GM18907 (cell line): ENCODE data around the gene MAPK8.
A peak's percentile ranks its signal among the peaks of the same experiment; 100 is the strongest.

Source experiments
- ATAC-seq: cut with Tn5 transposase; IDR thresholded peaks from one replicate; pipeline ENCODE4 v1.9.1; 2021; ENCODE audit warnings: mild to moderate bottlenecking, moderate library complexity; ENCODE audit not compliant: unreplicated experiment

Gene MAPK8

DNA sequence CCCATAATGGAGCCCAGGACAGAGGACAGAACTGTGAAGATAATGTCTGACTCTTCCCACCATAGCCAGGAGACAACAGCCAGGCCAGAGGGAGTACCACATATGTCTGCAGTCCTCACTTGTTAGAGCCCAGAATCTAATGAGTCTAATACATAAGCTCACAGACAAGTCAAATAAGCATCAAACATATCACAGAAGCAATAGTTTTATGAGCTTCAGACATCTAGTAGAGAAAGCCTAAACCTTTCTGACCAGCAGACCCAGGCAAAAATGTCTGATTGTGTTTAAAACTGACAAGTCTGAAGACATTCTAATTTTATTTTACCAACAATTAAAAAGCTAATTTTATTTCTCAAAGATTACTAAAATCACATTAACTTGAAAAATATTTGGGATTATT, 75.5 kb downstream of the MAPK8 start:
- no peak for ATAC-seq

DNA sequence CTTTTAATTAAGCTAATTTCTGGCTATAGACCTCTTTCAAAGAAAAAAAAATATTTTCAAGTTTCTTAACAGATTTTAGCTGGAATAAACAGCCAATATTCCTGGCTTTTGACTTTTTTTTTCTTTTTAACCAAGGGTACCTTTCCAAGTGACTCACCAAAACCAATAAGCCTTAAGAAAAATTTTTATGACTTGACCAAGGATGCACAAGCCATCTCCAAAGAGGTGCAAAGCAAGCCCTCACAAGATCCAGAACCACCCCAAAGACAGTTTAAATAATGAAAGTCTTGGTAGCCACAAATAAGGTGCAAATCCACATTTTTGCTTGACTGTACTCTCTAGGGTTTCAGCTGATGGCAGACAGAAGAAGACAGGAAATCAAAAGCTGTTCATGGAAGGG, 76.5 kb downstream of the MAPK8 start:
- ATAC-seq, result no peak

DNA sequence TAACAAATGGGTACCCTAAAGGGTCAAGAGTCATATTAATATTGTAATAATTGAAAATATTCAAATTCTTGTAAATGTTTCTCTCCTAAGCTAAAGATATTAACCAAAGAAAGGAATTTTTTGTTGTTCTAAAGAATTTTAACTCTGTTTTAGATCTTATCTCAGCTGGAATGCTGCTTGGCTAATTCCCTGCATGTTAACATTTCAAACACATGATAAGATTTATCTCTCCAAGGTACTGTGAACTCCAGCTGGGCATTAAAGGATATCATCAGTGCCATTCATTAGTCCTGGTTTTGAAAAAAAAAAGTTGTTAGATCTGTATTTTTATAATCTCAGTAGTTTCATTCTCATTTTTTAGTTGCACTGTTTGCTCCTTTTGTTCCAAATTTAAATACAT, 76.9 kb downstream of the MAPK8 start:
- no peak for ATAC-seq

DNA sequence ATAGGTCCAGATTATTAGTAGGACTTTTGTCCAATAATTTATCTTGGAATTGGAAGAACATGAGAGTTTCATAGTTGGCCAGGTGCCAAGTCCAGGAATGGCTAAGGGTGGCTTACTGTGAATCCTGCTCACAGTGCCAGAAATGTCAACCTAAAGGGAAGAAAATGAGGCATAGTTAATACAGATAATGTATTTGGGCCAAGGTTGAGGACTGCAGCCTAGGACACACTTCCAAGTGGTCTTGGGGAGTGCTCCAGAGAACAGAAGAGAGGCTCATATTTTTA, 78.2 kb downstream of the MAPK8 start:
- no peak for ATAC-seq

DNA sequence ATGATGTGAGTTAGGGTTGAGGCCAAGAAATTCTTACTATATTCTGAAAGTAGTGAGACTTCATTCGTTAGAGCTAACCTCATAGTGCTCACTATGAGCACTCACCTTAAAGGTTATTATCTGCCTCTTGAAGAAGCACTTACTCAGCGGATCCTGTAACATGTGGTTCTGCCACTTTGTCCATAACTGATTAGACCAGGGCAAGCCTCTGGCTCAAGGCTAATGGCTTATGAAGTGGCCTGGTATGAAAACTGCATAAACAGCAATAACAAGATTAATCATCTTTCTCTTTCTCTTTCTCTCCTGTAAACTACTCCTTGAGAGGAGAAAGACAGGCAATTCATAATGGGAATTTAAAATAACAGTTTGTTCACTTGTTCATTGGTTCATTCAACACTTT, 82.8 kb downstream of the MAPK8 start:
- ATAC-seq, result no peak

DNA sequence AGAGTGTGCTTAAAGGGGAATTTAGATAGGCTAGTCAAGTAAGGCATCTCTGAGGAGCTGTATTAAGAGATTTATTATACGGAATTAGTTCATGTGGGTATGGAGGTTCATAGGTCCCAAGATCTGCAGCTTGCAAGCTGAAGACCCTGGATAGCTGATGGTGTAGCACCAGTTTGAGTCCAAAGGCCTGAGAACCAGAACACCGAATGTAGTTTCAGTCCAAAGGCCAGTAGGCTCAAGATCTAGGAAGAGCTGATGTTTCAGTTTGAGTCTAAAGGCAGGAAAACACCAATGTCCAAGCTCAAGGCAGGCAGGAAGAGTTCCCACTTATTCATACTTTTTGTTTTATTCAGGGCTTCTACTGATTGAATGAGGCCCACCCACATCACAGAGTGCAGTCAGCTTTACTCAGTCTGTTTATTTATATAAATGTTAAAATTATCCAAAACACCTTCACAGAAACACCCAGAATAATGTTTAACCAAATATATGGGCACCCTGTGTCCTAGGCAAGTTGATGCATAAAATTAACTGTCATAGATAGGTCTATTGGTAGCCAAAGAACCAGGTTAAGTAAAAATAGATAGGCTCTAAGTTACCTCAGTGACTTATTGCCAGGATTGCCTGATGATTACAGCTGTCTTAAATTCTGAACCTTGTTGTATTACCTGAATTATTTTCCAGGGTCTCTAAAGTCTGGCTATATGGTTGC, 83.5 kb downstream of the MAPK8 start:
- ATAC-seq, result no peak

DNA sequence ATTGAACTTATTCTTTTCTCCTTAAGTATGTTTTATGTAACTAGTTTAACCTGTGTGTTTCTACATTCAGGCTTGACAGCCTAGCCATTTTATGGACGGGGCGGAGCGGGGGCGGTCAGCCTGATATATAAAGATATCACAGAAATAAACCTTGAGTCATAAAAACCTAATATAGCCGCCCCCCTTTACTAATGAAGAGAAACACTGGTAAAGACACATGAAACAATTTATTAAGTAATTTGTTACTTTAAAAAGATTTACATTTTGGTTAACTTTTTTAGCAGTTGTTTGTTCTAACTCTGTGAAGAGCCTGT, 84.0 kb downstream of the MAPK8 start:
- ATAC-seq, result no peak

DNA sequence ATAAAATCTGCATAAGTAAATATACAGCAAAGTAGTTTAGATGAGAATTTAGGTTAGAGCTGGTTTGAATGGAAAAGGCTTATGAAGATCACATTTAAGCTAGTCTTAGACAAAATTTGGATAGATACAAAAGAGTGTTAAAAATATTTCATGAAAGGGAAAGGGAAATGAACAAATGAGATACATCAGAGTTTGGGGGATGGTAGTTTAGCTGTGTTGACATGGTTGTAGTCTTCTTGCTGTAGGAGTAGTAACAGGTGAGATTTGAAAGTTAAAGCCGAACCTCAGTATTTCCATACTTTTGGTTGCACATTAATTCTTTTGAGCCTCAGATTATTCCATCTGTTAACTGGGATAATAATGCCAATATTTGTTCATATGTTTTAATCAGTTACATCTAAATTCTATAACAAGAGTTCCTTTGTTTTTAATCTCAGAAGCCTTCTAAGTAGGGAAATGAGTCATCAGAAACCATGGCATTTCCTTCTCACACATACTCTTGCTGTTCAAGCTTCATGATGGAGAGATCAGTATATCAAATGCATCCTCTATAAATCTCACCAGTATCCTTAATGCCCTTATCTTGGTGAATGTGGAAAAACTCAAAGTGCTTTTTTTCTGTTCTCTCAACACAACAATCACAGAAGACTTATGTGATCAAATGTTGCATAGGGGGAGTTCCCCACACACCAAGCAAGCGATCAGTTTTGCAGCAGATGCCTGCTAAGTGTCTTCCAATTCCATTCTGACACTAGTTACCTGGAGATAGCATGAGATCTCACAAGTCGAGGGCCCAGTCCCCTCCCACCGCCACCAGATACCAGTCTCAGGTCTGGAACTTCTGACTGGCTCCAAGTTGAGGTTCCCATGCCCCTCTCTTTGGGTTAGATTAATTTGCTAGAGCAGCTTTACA, 84.7 kb downstream of the MAPK8 start:
- peak; percentile 73 for ATAC-seq

DNA sequence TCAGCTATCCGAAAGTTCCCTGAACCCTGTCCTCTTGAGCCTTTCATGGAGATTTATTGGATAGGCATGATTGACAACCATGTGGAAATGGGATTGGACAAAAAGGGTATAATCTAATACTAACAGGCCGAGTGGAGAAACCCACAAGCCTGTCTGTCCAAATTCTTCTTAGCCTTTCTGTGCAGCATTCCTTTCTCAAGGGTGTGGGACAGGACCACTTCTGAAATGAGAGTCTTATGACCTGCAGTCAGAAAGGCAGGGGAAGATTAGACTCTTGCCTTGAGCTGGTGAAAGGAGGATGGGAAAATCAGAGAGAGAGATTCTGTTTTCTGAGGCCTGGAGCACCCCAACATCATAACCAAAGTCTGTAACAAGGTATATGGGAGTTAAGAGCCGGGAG, 85.5 kb downstream of the MAPK8 start:
- no peak for ATAC-seq

DNA sequence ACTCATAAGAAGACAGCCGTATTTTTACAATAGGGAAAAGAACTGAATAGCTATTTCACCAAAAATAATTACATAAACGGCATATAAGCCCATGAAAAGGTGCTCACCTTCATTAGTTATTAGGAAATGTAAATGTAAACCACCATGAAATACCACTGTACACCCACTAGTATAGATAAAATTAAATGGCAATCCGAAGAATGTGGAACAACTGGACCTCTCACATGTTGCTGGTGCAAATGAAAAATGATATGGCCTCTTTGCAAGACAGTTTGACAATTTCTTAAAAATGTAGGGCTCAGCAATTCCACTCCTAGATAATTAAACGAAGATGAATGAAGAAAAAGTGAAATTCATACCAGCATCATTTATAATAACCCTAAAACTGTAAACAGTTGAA, 91.8 kb downstream of the MAPK8 start:
- ATAC-seq, result no peak

DNA sequence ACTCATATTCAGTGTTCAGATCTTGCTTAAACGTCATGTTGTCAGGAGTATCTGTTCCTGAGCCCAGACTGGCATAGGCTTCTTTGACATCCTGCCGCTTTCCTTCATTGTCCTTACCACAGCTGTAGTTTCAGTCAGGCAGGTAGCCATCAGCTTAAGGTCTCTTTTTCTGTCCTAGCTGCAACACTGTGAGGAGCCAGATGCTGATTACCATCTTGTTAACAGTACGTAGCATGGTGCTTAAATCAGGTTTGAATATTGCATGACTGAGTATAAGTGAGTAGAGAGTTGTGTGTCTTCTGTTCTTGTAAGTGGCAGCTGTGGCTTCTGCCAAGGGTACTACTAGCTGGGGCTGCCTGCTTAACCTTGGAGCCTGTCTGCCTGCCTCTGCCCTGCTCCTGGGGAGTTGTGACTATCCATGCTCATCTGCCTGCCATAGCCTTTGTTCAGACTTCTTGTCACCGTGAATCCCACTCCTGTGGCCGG, 92.6 kb downstream of the MAPK8 start:
- ATAC-seq, result no peak

DNA sequence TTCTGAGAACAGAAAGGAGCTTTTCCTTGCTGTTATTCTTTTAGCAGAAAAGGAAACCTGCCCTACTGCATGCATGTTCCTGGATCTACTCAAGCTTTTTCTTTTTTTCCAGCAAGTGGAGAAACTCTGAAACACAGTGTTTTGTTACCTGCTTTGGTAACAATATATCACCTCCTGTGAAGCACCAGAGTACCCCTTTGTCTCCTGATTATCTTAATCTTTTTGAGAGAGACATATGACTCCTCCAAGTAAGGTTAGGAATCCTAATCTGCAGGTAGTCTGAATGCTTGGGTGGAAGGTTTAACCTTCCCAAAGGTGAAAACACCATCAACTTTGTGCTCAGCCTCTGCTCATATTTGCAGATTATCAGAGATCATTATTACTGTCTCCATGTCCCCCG, 93.1 kb downstream of the MAPK8 start:
- ATAC-seq, result no peak

DNA sequence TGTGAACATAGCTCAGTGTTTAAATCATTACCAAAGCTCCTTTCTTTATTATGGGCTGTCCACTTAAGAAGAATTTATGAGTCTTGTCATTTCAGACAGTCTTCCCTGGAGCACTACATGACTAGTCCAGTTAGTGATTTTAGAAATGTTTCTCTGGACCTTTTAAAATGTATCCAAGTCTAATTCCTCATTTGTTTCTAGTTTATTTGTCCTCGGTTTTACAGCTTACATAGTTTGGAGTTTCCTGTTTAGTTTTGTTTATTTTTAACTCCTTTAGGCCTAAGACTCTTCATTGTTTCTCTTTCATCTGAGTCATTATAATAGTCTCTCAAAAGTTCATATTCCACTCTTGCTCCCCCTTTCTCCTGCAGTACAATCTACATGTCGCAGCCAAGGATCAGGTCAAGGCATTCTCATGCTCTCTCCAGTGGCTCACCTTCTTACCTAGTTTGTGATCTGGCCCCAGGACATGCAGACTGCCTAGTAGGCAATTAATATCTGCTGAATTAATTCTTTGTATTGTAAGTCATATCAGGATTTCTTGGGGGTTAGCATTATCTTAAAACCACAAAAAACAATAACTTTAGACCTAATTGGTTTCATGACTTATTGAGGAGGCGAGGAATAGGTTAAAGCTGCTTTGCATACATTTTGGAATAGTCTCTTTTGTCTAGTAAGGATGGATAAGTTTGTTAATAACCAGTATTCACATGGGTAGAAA, 93.8 kb downstream of the MAPK8 start:
- ATAC-seq, result no peak

DNA sequence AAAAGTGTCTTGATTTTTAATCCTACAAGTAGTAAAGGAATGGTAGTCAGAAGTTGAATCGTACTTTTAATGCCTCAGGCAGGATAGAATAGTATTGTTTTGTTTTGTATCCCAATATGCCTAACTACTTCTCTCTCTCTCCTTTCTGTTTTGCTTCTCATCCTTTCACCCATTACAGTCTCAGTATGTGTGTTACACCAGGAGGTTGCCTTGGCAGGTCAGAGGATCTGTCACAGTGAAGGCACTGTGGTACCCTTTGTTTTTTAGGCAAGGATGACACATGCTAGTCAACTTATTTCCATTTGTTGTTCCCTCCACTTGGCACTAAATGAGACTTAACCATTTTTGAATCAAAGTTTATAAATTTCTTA, 94.4 kb downstream of the MAPK8 start:
- ATAC-seq, result no peak

DNA sequence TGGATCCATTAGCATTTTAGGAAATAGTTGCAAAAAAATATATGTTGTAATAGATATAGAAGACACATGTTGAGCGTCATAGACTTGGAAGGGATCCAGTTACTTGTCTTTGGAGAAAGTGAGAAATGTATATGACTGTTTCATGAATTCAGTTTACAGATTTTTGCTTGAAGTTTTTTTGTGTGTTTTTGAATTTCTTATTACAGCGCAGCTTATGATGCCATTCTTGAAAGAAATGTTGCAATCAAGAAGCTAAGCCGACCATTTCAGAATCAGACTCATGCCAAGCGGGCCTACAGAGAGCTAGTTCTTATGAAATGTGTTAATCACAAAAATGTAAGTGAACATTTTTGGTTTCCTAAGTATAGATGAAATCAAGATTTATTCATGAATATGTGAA, 98.2 kb downstream of the MAPK8 start:
- no peak for ATAC-seq

DNA sequence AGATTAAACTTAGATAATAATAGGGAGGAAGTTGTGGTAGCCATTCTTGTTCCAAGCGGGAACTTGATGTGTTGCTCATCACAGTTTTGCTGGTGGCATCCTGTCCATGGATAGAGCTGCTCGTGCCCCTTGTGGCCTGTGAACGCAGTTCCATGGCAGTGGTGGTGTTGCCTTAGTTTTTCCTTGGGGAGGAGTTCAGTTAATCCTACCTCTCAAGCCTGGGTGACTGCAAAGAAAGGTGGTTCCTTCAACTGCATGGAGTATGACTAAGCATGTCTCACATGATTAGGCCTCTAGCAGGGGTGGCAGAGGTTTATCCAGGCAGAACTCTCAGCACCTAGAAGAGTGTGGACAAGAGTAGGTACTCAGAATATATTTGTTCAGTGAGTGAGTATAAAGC, 99.7 kb downstream of the MAPK8 start:
- no peak for ATAC-seq

DNA sequence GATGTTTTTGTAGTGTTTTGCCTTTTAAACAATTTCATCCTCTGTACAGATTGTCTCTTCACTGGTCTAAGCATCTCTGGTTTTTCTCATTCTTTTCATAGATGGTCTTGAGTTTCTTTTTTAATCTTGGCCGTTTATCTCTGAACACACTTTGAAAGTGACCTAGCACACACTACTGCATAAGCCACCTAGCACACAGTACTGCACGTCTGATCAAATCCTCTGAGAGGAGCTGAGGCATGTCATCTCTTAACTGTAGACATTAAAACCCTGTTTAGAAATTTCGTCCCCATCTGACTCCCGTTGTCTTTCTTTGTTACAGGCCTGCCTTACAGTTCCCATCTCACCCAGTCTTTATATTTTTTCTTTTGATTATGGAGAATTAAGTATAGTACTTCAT, 100.2 kb downstream of the MAPK8 start:
- ATAC-seq, result no peak

DNA sequence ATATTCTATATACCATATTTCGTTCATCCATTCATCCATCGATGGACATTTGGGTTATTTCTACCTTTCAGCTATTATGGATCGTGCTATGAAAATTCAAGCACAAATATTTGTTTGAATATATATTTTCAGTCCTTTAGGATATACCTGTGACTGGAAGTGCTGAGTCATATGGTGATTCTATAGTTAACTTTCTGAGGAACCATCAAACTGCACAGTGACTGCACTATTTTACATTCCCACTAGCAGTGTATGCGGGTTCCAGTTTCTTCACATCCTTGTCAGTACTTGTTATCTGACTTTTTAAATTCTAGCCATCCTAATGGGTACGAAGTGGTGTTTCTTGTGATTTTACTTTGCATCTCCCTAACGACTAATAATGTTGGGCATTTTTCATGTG, 104.0 kb downstream of the MAPK8 start:
- no peak for ATAC-seq

DNA sequence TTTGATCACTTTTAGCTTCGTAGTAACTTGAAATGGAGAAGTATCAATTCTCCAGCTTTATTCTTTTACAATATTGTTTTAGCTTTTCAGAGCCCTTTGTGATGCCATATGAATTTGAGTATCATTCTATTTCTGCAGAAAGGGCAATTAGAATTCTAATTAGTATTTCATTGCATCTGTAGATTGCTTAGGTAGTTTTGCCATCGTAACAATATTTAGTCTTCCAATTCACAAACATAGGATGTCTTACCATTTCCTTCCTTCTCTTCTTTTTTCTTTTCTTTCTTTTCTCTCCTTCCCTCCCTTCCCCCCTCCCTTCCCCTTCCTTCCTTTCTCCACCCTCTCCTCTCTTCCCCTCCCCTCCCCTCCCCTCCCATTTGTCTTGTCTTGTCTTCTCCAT, 105.0 kb downstream of the MAPK8 start:
- ATAC-seq, result no peak

DNA sequence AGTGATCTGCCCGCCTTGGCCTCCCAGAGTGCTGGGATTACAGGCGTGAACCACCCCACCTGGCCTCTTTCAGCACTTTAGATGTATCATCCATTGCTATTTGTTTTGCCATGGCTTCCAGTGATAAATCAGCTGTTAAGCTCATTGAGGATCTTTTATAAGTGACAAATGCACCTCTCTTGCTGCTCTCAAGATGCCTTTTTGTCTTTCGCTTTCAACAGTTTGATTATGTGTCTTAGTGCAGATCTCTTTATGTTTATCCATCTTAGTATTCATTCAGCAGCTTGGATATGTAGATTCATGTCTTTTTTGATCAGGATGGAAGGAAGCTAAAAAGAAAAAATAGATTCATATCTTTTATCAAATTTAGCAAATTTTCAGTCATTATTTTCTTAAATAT, 105.6 kb downstream of the MAPK8 start:
- ATAC-seq, result no peak

DNA sequence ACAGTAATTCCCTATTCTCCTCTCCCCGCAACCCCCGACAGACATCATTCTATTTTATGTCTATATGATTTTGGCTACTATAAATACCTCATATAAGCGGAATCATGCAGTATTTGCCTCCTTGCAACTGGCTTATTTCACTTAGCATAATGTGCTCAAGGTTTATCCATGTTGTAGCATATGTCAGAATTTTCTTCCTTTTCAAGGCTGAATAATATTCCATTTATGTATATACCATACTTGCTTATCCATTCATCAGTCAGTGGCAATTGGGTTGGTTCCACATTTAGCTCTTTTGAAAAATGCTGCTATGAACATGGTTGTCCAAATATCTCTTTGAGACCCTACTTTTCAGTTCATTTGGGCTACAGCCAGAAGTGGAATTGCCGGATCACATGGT, 106.5 kb downstream of the MAPK8 start:
- ATAC-seq, result no peak

DNA sequence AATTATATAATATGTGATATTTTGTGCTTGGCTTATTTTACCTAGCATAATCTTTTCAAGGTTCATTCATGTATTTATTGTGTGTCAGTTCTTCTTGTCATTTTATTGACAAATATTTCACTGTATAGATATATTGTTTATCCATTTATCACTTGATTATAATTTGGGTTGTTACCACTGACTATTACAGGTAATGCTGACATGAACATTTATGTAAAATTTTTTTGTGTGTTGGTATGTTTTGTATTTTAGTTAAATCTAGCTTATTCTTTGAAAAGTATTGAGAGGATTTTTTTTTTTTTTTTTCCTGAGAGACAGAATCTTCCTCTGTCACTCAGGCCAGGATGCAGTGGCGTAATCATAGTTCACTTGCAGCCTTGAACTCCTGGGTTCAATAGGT, 107.7 kb downstream of the MAPK8 start:
- no peak for ATAC-seq
